Esophagus muscularis mucosa (tissue), 2 donors: ENCODE data around the gene AUH.

Experiments used
- POLR2A ChIP-seq: fragments of 450-650 bp; IDR thresholded peaks from one replicate; pipeline ENCODE4 v1.6.1; 2017; ENCODE audit warnings: antibody characterized with exemption, moderate library complexity, mild to moderate bottlenecking, low read depth
- POLR2AphosphoS5 ChIP-seq, 2 donors: sonication (generic); formaldehyde crosslinking; IDR thresholded peaks; one replicate each; pipeline ENCODE4 v1.6.1; 2017; ENCODE audit warnings: antibody characterized with exemption in 2 of 2

- TF ChIP-seq POLR2A (no peak), POLR2AphosphoS5 (IDR thresholded peaks at IDR 0.05) (no peak)
These were observed 116.0 kb downstream of the AUH start for GRCh38 chr9:91245431-91246313.
